Femur (tissue), 1 donor: ENCODE results near the gene COL9A3.

Experiments used
- DNase-seq: peaks from one replicate; pipeline ENCODE4 v3.0.0-alpha.2; 2017

Gene COL9A3

DNA sequence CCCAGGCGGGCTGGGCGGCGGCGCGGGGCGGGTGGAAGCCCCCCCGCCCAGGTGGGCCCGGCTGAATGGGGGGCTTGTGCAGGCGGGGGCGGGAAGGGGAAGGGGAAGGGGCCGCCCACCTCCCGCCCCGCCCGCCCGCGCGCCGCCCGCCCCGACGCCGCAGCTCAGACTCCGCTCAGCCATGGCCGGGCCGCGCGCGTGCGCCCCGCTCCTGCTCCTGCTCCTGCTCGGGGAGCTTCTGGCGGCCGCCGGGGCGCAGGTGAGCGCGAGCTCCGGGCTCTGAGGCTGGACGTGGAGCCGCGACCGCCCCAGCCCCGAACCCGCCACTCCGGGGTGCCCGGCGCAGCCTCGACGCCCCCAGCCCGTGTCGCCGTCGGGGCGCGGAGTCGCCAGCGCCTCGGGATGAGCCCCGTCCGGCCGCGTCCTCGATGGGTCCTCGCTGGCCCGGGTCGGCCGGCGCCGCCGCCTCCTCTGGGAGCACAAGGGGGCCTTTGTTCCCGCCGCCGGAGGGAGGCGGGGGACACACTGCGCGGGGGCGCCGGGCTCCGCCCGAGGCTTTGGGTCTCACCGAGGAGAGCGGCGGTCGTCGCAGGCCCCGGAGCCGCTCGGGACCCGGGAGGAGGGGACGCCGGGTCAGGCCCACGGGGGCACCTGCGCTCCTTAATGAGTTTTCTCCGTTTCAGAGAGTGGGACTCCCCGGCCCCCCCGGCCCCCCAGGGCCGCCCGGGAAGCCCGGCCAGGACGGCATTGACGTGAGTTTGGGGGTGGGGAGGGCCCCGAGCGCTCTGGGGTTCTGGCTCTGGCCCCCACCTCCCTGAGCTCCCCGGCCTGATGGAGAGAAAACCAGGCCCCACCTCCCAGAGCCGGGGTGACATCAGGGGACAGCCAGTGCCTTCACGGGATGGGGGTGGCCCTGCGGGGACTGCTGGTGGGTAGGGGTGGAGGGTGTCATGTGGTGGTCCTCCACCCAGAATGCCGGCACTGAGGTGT is at the start of gene COL9A3:
TSS of gene COL9A3 (plus strand) at position 167 of the 990 bp plus-strand sequence. CDS start at position 182, 15 bp downstream.
- DNase-seq = no peak

DNA sequence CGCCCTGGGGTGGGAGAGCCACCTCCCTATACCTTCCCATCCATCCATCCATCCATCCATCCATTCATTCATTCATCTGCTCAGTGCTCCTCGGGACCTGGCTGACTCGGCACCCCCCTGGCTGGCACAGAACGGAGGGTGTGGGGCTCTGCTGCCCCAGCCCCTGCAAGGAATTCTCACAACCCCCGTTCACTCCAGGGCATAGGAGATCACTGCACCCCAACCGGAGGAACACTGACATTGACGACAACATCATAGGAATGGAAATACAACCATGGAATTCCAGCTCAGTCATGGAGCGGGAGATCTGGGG is 48.7 kb upstream of the COL9A3 start:
- no peak for DNase-seq

DNA sequence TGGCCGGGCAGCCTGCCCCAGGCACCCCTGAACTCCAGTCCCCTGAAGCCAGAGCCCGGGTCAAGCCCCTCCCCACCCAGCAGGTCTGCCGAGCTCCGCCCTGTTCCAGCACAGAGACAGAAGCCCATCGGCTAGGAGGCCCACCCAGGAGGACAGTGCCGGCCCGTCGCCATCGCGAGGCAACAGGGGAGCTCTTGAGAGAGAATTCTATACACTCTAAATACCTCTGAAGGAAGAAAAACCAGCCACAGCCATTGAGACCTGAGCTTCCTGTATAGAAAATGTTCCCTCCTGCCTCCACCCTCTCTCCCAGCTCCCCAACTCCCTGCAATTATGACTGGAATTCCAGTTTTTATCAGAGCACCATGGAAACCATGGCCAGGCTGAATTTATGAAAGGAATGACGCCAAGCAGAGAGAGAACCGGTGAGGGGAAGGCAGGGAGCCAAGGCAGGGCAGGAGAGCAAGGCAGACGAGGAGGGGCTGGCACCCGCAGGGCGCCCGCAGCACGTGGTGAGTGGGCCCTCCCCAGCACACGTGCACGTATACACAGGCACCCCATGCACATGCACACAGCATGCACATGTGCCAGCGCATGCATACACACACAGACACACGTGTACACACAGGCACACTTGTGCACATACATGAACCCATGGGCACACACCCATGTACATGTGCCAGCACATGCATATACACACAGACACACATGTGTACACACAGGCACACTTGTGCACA is 48.1 kb upstream of the COL9A3 start:
- no peak for DNase-seq

- DNase-seq = no peak
Observed at GRCh38 chr20:62769346-62770071, 47.3 kb upstream of the COL9A3 start.

DNA sequence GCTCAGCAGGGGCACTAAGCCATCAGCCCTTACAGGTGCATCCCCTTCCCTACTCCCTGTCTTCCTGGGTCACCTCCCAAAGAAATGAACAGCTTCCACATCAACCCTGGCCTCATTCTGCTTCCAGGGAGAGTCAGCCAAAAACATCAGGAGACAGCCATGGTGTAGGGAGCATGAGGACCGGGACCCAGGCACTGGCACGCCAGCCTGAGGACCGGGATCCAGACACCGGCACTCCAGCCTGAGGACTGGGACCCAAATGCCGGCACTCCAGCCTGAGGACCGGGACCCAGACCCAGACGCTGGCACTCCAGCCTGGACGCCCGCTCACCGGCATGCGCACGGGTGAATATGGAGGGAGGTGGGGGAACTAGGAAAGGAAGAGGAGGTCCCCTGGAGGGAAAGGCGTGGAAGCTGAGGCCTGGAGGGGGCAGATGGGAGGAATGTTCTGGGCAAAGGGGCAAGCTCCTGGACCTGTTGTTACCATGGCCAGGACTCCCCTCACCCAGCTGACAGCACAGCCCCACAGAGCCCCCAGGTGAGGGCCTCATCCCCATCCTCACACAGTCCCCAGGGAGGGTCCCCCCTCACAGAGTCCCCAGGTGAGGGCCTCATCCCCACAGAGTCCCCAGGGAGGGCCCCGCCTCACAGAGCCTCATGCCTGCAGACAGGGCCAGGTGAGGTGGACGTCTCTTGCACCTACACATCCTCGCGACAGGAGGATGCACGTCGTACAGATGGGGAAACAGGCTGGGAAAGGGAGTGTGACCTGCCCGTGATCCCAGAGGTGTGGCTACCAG is 46.5 kb upstream of the COL9A3 start:
- no peak for DNase-seq

- DNase-seq = no peak
Observed at GRCh38 chr20:62770916-62771315, 45.9 kb upstream of the COL9A3 start.

- no peak for DNase-seq
Observed at GRCh38 chr20:62771396-62772102, 45.3 kb upstream of the COL9A3 start.

GRCh38 chr20:62772103-62772611 is 44.7 kb upstream of the COL9A3 start:
- no peak for DNase-seq

DNA sequence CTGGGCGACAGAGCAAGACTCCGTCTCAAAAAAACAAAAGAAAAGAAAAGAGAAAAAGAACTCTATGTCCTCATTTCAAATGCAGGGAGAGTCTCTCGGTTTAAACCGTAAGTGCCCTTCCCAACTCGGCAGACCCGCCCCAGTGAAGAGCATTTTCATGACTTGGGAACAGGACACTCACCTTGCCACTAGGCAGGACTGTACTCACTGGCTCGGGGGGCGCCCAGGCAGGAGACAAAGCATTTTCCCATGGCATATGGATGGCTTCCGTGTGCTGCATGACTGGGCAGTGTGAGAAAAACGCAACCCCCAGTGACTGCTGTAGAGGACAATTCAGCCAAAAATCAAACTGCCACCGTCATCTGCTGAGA is 44.2 kb upstream of the COL9A3 start:
- DNase-seq = no peak

GRCh38 chr20:62772990-62773844 is 43.6 kb upstream of the COL9A3 start:
- no peak for DNase-seq

DNA sequence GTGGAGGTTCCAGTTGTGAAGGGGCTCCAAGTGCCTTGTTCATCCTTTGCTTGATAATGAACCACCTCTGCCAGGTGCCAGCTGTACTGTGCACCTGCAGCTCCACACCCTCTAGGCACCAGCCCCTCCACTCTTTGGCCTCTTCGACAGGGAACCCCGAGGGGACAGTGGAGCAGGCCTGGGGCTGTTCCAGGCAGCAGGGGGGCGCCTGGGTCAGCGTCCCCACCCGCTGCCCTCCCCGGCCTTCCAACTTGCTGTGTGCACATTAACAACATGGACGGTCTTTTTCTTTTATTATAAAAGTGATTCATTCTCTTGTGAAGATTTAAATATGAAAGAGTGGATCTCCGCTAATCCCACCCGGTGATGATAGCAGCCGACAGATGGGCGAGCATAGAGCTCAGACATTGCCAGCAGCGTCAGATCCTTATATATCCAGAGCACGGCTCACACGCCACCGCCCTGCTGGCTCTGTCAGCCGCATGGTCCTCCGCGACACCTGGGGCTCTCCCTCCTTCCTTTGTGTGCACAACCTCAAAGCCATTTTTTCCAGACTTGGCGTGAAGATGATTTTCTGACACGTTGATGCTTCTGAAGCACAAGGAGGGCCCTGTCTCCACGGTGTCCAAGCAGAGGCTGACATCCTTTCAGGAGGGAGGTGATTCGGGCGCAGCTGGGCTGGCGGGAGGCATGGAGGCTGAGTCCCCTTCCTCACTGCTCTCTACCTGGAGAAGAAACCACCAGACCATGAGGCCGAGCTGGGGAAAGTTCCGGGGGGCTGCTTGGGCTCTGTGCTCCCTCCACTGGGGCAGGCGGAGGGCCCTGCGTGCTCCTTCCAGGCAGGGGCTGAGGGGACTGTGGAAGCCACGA is 42.8 kb upstream of the COL9A3 start:
- no peak for DNase-seq

GRCh38 chr20:62774762-62775161 is 42.1 kb upstream of the COL9A3 start:
- DNase-seq = no peak

- DNase-seq = no peak
Observed at GRCh38 chr20:62775206-62775605, 41.6 kb upstream of the COL9A3 start.

DNA sequence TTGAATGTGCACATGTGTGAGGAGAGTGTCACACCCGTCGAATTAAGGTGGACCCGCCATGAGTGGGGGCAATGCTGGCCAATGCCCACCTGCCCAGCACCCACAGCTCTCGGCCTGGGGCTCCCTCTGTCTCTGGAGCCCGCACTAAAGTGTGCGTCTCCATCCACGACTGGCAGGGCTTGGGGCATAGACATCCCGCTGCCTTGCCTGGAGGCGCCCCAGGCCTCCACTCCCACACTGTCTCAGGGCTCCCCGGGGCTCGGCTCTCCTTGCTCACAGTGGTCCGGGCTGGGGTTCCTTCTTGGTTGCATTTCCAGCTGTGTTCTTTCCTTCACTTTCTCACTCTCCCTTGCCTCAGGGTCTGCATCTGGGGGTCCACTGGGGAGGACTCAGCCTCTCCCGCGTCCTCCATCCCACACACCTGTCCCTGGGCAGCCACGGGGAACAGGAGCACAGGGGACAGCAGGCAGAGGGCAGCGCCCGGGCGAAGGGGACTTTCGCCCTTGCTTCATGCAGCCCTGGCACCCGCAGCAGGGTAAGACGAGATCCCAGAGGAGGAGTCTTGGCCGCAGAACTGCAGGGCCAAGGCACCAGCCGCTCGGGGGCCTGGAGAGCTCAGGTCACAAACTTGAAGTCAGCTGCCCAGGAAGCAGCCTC is 40.7 kb upstream of the COL9A3 start:
- no peak for DNase-seq

- DNase-seq = no peak
Observed at GRCh38 chr20:62776692-62777527, 39.9 kb upstream of the COL9A3 start.

DNA sequence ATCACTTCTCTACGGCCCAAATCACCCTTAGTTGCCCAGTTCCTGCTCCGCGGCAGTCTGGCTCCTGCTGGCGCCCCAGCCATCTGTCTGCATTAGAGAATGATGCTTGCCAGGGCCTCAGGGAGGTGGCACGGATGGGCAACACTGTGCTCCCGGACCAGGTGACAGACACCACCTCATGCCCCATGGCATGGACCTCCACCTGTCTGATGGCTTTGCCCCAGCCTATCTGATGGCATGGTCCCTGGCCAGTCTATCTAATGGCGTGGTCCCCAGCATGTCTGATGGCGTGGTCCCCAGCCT is 39.4 kb upstream of the COL9A3 start:
- DNase-seq = no peak

DNA sequence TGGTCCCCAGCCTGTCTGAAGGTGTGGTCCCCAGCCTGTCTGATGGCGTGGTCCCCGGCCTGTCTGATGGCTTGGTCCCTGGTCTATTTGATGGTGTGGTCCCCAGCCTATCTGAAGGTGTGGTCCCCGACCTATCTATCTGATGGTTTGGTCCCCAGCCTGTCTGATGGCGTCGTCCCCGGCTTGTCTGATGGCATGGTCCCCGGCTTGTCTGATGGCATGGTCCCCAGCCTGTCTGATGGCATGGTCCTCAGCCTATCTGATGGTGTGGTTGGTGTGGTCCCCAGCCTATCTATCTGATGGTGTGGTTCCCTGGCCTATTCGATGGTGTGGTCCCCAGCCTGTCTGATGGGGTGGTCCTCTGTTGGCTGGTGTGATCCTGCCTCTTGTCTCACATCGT is 38.8 kb upstream of the COL9A3 start:
- DNase-seq = no peak
